GM18517 (cell line): ENCODE measurements around the gene SPRYD3.

Experiments
- ATAC-seq: cut with Tn5 transposase; IDR thresholded peaks from one replicate; pipeline ENCODE4 v1.9.1; 2021; ENCODE audit warnings: mild to moderate bottlenecking, moderate library complexity; ENCODE audit not compliant: unreplicated experiment

Gene SPRYD3

GRCh38 chr12:53063708-53064612, 15.2 kb downstream of the SPRYD3 start:
- no peak for ATAC-seq

- ATAC-seq, result no peak
Observed at GRCh38 chr12:53062977-53063707, 16.0 kb downstream of the SPRYD3 start.

DNA sequence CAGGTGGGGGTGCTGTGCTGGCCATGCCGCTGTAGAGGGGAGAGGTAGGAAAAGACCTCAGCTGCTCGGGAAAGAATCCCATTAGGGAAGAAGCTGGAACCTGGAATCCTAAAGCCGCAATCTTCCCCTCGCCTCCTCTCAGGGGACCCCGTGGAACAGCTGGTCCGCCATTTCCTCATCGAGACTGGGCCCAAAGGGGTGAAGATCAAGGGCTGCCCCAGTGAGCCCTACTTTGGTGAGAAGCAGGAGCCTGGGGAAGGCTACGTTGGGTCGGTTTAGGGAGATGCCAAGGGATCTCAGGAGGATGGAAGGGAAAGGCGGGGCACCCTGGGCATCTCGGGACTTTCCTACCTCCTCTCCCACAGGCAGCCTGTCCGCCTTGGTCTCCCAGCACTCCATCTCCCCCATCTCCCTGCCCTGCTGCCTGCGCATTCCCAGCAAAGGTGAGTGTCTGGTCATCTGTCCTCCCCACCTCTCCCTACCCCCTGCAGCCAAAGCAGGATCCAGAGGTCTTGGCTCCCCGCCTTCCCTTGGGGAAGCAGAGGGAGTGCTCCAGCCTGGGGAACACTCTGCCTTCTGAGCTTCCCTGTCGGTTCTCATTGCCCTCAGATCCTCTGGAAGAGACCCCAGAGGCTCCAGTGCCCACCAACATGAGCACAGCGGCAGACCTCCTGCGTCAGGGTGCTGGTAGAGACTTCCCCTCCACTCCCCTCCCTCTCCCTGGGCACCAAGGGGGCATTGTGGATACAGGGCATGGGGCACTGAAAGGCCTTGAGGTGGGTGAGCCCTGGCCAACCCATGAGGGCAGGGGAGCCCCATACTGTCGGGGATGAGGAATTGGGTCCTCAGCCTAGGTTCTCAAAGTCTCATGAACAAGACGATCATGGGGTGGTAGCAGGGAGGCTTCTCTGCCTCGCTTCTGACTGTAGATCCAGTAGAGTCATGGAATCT, 16.9 kb downstream of the SPRYD3 start:
- ATAC-seq, result no peak

DNA sequence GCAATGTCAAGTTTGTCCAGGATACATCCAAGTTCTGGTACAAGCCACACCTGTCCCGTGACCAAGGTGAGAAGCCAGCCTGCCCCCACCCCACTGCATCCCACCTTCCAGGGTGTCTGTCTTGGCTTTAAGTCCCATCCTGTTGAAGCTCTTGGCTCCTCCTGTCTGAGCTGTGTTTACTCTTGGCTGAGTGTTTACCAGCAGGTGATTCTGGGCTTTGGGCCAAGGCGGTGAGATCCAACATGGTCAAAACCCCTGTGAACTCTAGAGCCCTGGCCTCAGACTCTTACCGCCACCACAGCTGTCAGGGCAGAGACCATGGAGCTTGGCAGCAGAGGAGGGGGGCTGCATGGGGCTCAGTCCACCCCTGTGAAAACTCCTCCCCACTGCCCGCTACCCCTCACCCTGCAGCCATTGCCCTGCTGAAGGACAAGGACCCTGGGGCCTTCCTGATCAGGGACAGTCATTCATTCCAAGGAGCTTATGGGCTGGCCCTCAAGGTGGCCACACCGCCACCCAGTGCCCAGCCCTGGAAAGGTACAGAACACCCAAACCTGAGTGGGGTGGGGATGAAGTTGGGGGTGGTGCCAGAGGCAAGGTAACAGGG, 17.7 kb downstream of the SPRYD3 start:
- ATAC-seq, result no peak

- ATAC-seq, result no peak
Observed at GRCh38 chr12:53060721-53061276, 18.4 kb downstream of the SPRYD3 start.

- no peak for ATAC-seq
Observed at GRCh38 chr12:53060064-53060720, 19.0 kb downstream of the SPRYD3 start.

GRCh38 chr12:53059434-53060063, 19.6 kb downstream of the SPRYD3 start:
- ATAC-seq, result no peak

- ATAC-seq, result no peak
Observed at GRCh38 chr12:53058674-53059433, 20.3 kb downstream of the SPRYD3 start.

GRCh38 chr12:53057816-53058500, 21.2 kb downstream of the SPRYD3 start:
- ATAC-seq, result no peak

DNA sequence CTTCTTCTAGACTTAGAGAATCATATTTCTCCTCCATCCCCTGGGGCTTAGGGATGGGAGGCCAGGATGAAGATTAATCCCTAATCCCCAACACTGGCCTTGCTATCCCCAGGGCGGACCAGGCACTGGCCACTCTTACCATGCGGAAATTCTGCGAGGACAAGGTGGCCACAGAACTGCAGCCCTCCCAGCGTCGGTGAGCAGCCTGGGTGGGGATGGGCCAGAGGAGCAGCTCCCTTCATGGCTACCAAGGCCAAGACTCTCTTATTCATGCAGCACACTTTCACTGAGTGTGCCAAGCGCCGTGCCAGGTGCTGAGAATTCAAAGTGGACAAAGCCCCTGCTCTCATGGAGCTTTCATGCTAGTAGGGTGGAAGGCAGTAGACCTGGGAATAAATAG, 22.3 kb downstream of the SPRYD3 start:
- no peak for ATAC-seq

DNA sequence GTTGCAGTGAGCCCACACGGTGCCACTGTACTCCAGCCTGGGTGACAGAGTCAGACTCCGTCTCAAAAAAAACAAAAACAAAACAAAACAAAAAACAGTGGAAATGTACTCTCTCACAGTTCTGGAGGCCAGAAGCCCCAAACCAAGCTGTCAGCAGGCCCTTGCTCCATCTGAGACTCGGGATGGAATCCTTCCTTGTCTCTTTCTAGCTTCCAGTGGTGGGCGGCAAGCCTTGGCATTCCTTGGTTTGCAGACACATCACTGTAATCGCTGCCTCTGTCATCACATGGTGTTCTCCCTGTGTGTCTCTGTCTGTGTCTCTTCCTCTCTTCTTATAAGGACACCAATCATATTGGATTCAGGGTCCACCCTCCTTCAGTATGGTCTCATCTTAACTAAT, 22.9 kb downstream of the SPRYD3 start:
- ATAC-seq, result no peak

GRCh38 chr12:53055471-53056266, 23.5 kb downstream of the SPRYD3 start:
- no peak for ATAC-seq

DNA sequence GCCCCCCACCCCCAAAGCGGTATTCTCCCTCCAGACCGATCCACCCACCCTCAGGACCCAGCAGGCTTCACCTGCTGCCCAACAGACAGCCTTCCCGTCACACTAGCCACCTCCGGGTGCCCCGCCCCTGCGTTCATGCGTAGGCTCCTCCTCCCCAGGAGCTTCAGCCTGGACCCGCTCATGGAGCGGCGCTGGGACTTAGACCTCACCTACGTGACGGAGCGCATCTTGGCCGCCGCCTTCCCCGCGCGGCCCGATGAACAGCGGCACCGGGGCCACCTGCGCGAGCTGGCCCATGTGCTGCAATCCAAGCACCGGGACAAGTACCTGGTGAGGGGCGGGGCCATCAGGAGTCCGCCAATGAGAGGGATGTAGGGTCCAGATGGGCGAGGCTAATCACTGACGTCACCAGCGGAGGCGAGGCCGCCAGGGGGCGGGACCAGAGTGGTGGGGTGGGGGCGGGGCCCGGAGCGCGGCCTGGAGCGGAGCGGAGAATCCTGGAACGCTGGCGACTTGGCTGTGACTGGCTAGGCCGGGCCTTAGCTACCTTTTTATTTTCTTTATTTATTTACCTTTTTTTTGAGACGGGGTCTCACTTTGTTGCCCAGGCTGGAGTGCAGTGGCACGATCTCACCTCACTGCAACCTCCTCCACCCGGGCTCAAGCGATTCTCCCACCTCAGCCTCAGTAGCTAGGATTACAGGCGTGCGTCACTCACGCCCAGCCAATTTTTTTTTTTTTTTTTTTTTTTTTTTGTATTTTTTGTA, 24.9 kb downstream of the SPRYD3 start:
- peak; percentile 87 for ATAC-seq

DNA sequence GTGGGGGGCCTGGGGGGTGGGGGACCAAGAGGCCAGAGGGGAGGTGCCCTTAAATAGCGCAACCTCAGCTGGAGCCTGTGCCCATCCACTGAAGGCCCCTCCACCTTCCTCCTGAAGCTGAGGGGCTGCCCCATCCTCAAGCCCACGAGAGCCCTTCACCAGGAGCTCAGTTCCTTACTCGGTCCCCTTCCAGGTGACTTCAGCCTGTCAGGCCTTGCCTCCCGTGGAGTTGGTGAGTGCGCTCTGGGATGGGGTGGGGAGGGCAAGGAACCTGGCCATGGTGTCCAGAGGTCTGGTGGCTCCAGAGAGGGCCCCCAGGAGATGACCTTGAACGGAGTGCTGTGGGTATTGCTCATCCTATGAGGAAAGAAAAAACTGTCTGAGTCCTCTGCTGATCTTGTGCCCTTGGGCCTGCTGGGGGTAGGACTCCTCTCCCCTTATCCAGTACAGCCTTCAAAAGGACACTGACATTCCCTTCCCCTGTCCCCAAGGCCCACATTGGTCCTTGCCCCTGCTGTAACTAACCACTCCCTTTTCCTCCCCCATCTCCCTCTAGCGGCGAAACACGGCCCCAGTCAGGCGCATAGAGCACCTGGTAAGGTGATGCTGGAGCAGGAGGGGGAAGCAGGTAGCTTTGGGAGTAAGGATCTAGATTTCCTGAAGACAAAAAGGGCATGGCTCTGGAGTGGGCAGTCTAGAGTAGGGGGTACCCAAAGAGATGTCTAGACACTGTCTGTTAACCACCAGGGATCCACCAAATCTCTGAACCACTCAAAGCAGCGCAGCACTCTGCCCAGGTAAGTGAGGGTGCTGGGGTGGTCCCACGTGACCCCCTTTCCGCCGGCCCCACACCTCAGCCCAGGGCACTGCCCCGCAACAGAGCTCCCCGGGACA, 25.7 kb downstream of the SPRYD3 start:
- no peak for ATAC-seq

- no peak for ATAC-seq
Observed at GRCh38 chr12:53052419-53053217, 26.6 kb downstream of the SPRYD3 start.
